Prostate gland (tissue), 2 donors: ENCODE measurements around the gene EPAS1. TPM values are rescaled to one million over a fixed set of nuclear protein-coding genes. Genes with fewer than 3 reads are reported as not detected.

ENCODE experiments used
- DNase-seq: peaks from one replicate; pipeline ENCODE4 v3.0.0-alpha.2; 2019; ENCODE audit warnings: low spot score
- H3K27ac ChIP-seq, 2 donors: fragments of 200-600 bp; sonication (generic); 2 replicates each; pipeline ENCODE4 v1.5.1; 2017 to 2019
- H3K27me3 ChIP-seq: fragments of 200-600 bp; sonication (generic); replicated peaks from 2 replicates; pipeline ENCODE4 v1.5.1; 2019; ENCODE audit not compliant: insufficient read depth
- H3K36me3 ChIP-seq, 2 donors: fragments of 200-600 bp; sonication (generic); 1 replicate in 1 of 2; 2 replicates in 1 of 2; pipeline versions ENCODE4 v1.5.1 to v1.8.1; 2017 to 2019
- H3K4me1 ChIP-seq: fragments of 200-600 bp; sonication (generic); replicated peaks from 2 replicates; pipeline ENCODE4 v1.5.1; 2019
- H3K4me3 ChIP-seq, 2 donors: fragments of 200-600 bp; sonication (generic); 2 replicates each; pipeline ENCODE4 v1.5.1; 2017 to 2019
- H3K9me3 ChIP-seq: fragments of 200-600 bp; sonication (generic); 2 replicates; pipeline ENCODE4 v1.5.1; 2017
- CTCF ChIP-seq, 4 experiments: fragments of 200-600 bp in 2 of 4; fragments of 450-650 bp in 2 of 4; sonication (generic) in 2 of 4; IDR thresholded peaks; 1 replicate in 3 of 4; 2 replicates in 1 of 4; pipeline ENCODE4 v1.5.1; 2016 to 2019; ENCODE audit warnings: antibody characterized with exemption in 4 of 4, mild to moderate bottlenecking in 2 of 4, moderate library complexity in 2 of 4
- POLR2A ChIP-seq: fragments of 450-650 bp; IDR thresholded peaks from one replicate; pipeline ENCODE4 v1.6.1; 2016; ENCODE audit warnings: antibody characterized with exemption, mild to moderate bottlenecking
- POLR2AphosphoS5 ChIP-seq: sonication (generic); formaldehyde crosslinking; IDR thresholded peaks from one replicate; pipeline ENCODE4 v1.6.1; 2017; ENCODE audit warnings: antibody characterized with exemption
- WGBS: methylation state at CpG from one replicate; pipeline ENCODE4 v1.1.5; 2018; 5-methylcytosine and 5-hydroxymethylcytosine counted together
- intact Hi-C: fragments of 100-400 bp; cut with DNase I; formaldehyde crosslinking; loops from one replicate; pipeline ENCODE4 v1.14.2; 2022
- total RNA-seq, 2 donors: library from RNA; depleted of rRNA; stranded (reverse); fragments of >200 nt; gene quantifications; one replicate each; pipeline ENCODE4 v1.1.0, GENCODE V29; 2016

The EPAS1 gene
- total RNA-seq, 2 donors from 2014 or later: 109 to 356 TPM

- H3K36me3 ChIP-seq: no peaks in the 10 kb centered on the region
- H3K27me3 ChIP-seq: no peaks in the 10 kb centered on the region
- H3K27ac ChIP-seq: peak overlapping the region; percentile 71 to 74
- H3K9me3 ChIP-seq: no peaks in the 10 kb centered on the region
- H3K4me3 ChIP-seq: no peak overlapping the region
- no peak for TF ChIP-seq CTCF (IDR thresholded peaks at IDR 0.05)
- TF ChIP-seq POLR2A: no peak
- no peak for TF ChIP-seq POLR2AphosphoS5
- 93% methylated on average over 14 of the region's 14 CpGs for WGBS
- H3K4me1 ChIP-seq: peaks cover 6% of the 10 kb centered on the region
- no peak for DNase-seq
- intact Hi-C loops: no loop called here
These were observed 110.7 kb downstream of the EPAS1 start for GRCh38 chr2:46407852-46408455.

GRCh38 chr2:46409756-46410155 lies 112.5 kb downstream of the EPAS1 start:
- intact Hi-C loops: no loop called here
- DNase-seq: no peak
- H3K36me3 ChIP-seq: no peaks in the 10 kb centered on the region
- H3K4me3 ChIP-seq: no peak overlapping the region
- TF ChIP-seq CTCF (IDR thresholded peaks at IDR 0.05) (no peak), POLR2A (no peak), POLR2AphosphoS5 (no peak)
- peaks cover 6% of the 10 kb centered on the region for H3K4me1 ChIP-seq
- 77% methylated on average over 4 of the region's 4 CpGs for WGBS
- no peaks in the 10 kb centered on the region for H3K9me3 ChIP-seq
- no peaks in the 10 kb centered on the region for H3K27me3 ChIP-seq
- peak overlapping the region; percentile 52 to 63 for H3K27ac ChIP-seq

GRCh38 chr2:46410273-46411244 lies 113.4 kb downstream of the EPAS1 start:
- peak; percentile 58 for DNase-seq
- 65% methylated on average over 10 of the region's 10 CpGs for whole genome bisulfite sequencing
- H3K4me1 ChIP-seq: peaks cover 6% of the 10 kb centered on the region
- peak overlapping the region; percentile 52 to 63 for H3K27ac ChIP-seq
- no peak overlapping the region for H3K4me3 ChIP-seq
- TF ChIP-seq CTCF (IDR thresholded peaks at IDR 0.05) (no peak), POLR2A (no peak), POLR2AphosphoS5 (peak; percentile 47)
- H3K27me3 ChIP-seq: no peaks in the 10 kb centered on the region
- intact Hi-C loops: no loop called here
- H3K36me3 ChIP-seq: no peaks in the 10 kb centered on the region
- H3K9me3 ChIP-seq: no peaks in the 10 kb centered on the region

- WGBS: 97% methylated on average over 2 of the region's 2 CpGs
- Histone ChIP-seq H3K9me3 (no peaks in the 10 kb centered on the region), H3K4me1 (peaks cover 6% of the 10 kb centered on the region), H3K4me3 (no peak overlapping the region), H3K27ac (no peak overlapping the region), H3K36me3 (no peaks in the 10 kb centered on the region), H3K27me3 (no peaks in the 10 kb centered on the region)
- intact Hi-C loops: no loop called here
- no peak for DNase-seq
- TF ChIP-seq CTCF (IDR thresholded peaks at IDR 0.05): no peak
- no peak for TF ChIP-seq POLR2AphosphoS5
- TF ChIP-seq POLR2A: no peak
These were observed 114.0 kb downstream of the EPAS1 start for GRCh38 chr2:46411245-46411641.
